Colonic mucosa (tissue), 4 donors: ENCODE measurements around the gene SEZ6L2. TPM values are rescaled to one million over a fixed set of nuclear protein-coding genes. Genes with fewer than 3 reads are reported as not detected.

Experiments used
- DNase-seq: peaks from one replicate; pipeline ENCODE4 v3.0.0-alpha.2; 2020
- H3K27ac ChIP-seq: fragments of 200-600 bp; one replicate; pipeline ENCODE4 v1.8.0; 2021
- H3K27me3 ChIP-seq: fragments of 200-600 bp; one replicate; pipeline ENCODE4 v1.8.0; 2021
- H3K36me3 ChIP-seq: fragments of 200-600 bp; one replicate; pipeline ENCODE4 v1.8.0; 2021
- H3K4me1 ChIP-seq: fragments of 200-600 bp; one replicate; pipeline ENCODE4 v1.8.0; 2021; ENCODE audit warnings: mild to moderate bottlenecking
- H3K4me3 ChIP-seq: fragments of 200-600 bp; one replicate; pipeline ENCODE4 v1.8.0; 2021
- H3K9ac ChIP-seq, 2 donors: one replicate each; pipeline ENCODE4 v1.7.0; 2013; ENCODE audit warnings: control low read depth in 2 of 2, low read depth in 2 of 2, low read length in 2 of 2
- H3K9me3 ChIP-seq: fragments of 200-600 bp; one replicate; pipeline ENCODE4 v1.8.0; 2021
- intact Hi-C: fragments of 100-400 bp; cut with DNase I; formaldehyde crosslinking; loops from one replicate; pipeline ENCODE4 v1.14.1; 2022
- total RNA-seq, 2 donors: library from RNA; stranded (reverse); fragmentation: NEBNext Ultra II Directional in 1 of 2; extraction: Animal tissue kit (Norgen Biotek cat#: 25700) in 1 of 2; gene quantifications; one replicate each; pipeline ENCODE4 v1.2.1, GENCODE V29; 2021
- TF ChIP-seq, protein P1 (sequence below): fragments of 200-600 bp; IDR thresholded peaks from one replicate; pipeline ENCODE4 v1.8.0; 2022; ENCODE audit warnings: antibody characterized with exemption, mild to moderate bottlenecking
- donor health status: healthy.
- donor health status: DM: no; HTN: no; CAD: no.
- donor health status: DM: no; HTN: no; CAD: no.

The SEZ6L2 gene
- total RNA-seq, 2 donors from 2014 or later = 11.2 to 12.1 TPM

DNA sequence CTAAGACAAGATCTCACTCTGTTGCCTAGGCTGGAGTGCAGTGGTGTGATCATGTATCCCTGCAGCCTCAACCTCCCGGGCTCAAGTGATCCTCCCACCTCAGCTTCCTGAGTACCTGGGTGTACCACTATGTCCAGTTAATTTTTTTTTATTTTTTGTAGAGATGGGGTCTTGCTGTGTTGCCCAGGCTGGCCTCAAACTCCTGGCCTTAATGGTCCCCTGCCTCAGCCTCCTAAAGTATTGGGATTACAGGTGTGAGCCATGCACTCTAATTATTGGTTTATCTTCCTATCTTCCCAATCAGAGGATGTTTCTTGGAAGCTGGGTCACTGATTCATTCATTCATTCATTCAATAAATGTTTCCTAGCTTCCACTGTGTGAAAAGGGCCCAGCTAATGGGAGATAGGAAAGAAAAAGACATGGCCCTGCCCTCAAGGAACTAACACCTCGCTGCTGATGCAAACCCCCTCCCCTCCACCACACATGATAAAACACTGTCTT lies 9.4 kb upstream of the SEZ6L2 start:
- Histone ChIP-seq H3K9ac (no peak overlapping the region), H3K4me3 (no peak overlapping the region), H3K27me3 (no peaks in the 10 kb centered on the region), H3K27ac (no peak overlapping the region), H3K36me3 (no peaks in the 10 kb centered on the region), H3K9me3 (no peaks in the 10 kb centered on the region), H3K4me1 (no peaks in the 10 kb centered on the region)
- DNase-seq = no peak
- intact Hi-C loops = no loop called here
- TF ChIP-seq, protein P1, sequence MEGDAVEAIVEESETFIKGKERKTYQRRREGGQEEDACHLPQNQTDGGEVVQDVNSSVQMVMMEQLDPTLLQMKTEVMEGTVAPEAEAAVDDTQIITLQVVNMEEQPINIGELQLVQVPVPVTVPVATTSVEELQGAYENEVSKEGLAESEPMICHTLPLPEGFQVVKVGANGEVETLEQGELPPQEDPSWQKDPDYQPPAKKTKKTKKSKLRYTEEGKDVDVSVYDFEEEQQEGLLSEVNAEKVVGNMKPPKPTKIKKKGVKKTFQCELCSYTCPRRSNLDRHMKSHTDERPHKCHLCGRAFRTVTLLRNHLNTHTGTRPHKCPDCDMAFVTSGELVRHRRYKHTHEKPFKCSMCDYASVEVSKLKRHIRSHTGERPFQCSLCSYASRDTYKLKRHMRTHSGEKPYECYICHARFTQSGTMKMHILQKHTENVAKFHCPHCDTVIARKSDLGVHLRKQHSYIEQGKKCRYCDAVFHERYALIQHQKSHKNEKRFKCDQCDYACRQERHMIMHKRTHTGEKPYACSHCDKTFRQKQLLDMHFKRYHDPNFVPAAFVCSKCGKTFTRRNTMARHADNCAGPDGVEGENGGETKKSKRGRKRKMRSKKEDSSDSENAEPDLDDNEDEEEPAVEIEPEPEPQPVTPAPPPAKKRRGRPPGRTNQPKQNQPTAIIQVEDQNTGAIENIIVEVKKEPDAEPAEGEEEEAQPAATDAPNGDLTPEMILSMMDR = no peak

DNA sequence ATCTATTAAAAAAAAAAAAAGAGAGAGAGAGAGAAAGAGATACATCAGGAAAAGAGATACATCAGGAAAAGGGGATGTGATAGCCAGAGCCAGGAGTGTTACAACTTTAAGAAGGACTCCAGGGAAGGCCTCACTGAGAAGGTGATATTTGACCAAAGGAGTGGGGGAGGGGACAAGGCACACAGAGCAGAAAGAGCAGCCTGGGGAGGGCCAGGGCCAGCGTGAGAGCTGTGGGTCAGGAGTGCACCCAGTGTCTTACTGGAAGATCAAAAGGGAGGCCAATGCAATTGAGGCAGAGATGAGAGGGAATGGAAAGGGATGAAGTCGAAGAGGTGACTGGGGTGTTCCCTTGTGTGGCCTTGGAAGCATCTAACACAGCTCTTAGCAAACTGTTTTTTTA lies 8.6 kb upstream of the SEZ6L2 start:
- DNase-seq = no peak
- no peaks in the 10 kb centered on the region for H3K27me3 ChIP-seq
- intact Hi-C loops = no loop called here
- no peaks in the 10 kb centered on the region for H3K9me3 ChIP-seq
- H3K4me1 ChIP-seq = no peaks in the 10 kb centered on the region
- no peaks in the 10 kb centered on the region for H3K36me3 ChIP-seq
- no peak overlapping the region for H3K4me3 ChIP-seq
- no peak overlapping the region for H3K9ac ChIP-seq
- TF ChIP-seq, protein P1 = no peak
- H3K27ac ChIP-seq = no peak overlapping the region

DNA sequence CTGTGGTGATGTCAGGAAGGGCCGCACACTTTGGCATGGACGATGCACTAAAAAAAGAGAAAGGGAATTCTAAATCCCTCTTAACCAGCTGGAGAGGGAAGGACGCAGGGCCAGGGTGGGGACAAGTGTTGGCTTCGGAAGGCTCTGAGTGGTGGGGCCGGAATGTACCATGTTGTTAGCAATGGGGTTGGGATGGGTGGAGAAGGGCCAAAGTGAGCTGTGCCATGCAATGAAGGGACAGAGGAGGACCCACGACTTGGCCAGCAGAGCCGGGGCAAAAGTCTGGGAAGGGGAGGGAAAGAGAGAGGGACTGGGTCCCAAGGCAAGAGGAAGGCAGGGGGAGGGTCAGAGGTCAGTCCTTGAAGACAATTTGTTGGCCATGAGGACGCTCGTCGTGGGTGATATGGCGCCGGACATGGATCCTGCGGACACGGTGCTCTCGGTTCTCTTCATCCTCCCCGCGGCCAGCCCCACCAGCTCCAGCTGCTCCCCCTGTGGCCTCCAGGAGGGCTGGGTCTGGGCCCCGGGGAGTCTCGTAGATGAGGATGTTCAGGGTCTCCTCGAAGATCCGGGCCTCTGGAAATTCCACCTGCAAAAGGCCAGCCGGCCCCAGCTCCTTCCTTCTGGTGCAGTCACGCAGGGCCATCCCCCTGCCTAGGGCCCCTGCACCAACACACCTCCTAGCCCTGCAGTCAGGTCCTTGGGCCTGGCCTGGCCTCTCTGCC lies 7.3 kb upstream of the SEZ6L2 start:
- H3K36me3 ChIP-seq = no peaks in the 10 kb centered on the region
- H3K27ac ChIP-seq = no peak overlapping the region
- TF ChIP-seq, protein P1 = no peak

DNA sequence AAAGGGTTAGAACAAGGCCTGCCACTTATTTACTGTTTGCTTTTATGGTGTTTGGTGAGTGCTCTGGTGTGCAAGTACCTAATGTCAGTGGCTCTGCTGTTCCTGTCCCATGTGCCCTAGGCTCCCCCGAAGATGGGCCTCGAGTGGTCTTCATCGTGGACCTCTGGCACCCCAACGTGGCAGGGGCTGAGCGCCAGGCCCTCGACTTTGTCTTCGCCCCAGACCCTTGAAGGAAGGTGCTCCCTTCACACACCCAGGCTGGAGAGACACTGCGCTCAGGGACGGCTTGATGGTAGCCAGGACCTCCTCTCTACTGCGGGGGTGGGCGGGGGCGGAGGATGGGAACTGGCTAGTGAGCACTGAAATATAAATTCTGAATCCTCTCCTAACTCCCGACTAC lies 6.3 kb upstream of the SEZ6L2 start:
- Histone ChIP-seq H3K4me1 (no peaks in the 10 kb centered on the region), H3K9ac (no peak overlapping the region), H3K4me3 (no peak overlapping the region), H3K36me3 (no peaks in the 10 kb centered on the region), H3K9me3 (no peaks in the 10 kb centered on the region), H3K27ac (no peak overlapping the region), H3K27me3 (no peaks in the 10 kb centered on the region)
- intact Hi-C loops = no loop called here
- DNase-seq = no peak
- TF ChIP-seq, protein P1 = no peak

More for the DNA sequence above, 7.3 kb upstream of the SEZ6L2 start:
- Histone ChIP-seq H3K4me3 (no peak overlapping the region), H3K4me1 (no peaks in the 10 kb centered on the region), H3K9ac (no peak overlapping the region), H3K27me3 (no peaks in the 10 kb centered on the region), H3K9me3 (no peaks in the 10 kb centered on the region)
- intact Hi-C loops = no loop called here
- no peak for DNase-seq

DNA sequence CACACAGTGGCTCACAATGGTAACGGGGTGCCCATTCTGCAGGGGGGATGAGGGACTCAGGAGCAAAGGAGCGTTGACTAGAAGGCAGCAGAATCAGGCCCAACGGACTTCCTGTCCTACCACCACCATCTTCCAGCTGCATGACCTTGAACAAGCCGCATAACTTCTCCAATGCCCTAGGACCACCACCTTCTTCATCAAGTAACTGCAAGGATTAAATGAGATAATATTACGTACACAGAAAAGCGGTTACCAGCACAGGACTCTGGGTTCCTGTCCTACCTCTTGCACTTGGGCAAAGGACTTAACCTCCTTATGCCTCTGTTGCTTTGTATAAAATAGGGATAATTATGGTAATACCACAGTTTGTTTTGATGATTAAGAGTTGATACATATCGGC lies 5.6 kb upstream of the SEZ6L2 start:
- H3K9ac ChIP-seq = no peak overlapping the region
- TF ChIP-seq, protein P1 = no peak
- H3K4me3 ChIP-seq = no peak overlapping the region
- peaks cover under 1% of the 10 kb centered on the region for H3K4me1 ChIP-seq
- no peak for DNase-seq
- no peaks in the 10 kb centered on the region for H3K36me3 ChIP-seq
- H3K9me3 ChIP-seq = no peaks in the 10 kb centered on the region
- intact Hi-C loops = no loop called here
- H3K27ac ChIP-seq = no peak overlapping the region
- no peaks in the 10 kb centered on the region for H3K27me3 ChIP-seq
